ENCODE measurements around the gene EVC. TPM values are rescaled to one million over a fixed set of nuclear protein-coding genes. Genes with fewer than 3 reads are reported as not detected.

The EVC gene
- total RNA-seq, 2 donors from 2014 or later: 18.4 to 30.0 TPM

DNA sequence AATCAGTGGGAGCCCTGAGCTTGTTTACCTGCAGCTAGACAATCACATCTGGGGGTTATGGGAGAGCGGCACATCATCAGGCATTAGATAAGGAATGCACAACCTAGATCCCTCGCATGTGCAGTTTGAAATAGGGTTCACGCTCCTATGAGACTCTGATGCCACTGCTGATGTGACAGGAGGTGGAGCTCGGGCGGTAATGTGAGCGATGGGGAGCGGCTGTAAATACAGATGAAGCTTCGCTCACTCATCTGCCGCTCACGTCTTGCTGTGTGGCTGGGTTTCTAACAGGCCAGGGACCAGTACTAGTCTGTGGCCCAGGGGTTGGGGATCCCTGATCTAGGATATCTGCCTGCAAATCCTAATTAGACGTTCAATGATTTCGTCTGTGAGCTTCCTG lies 91.6 kb downstream of the EVC start:
- no peak for ATAC-seq
- no peaks in the 10 kb centered on the region for H3K27me3 ChIP-seq

DNA sequence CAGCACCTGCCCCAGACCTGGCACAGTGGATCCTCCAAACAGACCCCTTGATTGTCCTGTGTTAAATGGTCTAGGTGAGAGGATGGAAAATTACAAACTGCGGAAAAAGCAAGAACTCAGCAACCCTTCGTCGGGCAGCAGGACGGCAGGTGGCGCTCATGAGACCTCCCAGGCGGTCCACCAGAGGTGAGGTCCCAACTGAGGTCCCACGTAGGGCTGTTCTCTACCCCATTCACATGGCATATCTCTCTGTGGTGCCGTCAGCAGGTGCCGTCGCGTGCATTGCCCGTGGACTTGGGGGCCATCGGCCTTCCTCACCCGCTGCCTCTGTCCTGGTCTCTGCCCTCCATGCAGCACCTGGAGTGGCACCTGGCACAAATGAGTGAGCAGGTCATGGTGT lies 93.7 kb downstream of the EVC start:
- no peaks in the 10 kb centered on the region for H3K4me1 ChIP-seq
- H3K36me3 ChIP-seq (replicated peaks in 1 of 2; ENCODE audit: insufficient read depth in 1 of 2, low read depth in 2 of 2): peaks cover under 1 to 7% of the 10 kb centered on the region in 2 donors
- intact Hi-C loops (cut with DNase I): no loop called here
- 92 to 100% methylated on average over 7 to 14 of the region's 14 CpGs for WGBS, 2 donors
- H3K9me3 ChIP-seq: no peaks in the 10 kb centered on the region
- no peak for DNase-seq
- H3K27me3 ChIP-seq: no peaks in the 10 kb centered on the region
- ATAC-seq: no peak
- TF ChIP-seq, protein P1, sequence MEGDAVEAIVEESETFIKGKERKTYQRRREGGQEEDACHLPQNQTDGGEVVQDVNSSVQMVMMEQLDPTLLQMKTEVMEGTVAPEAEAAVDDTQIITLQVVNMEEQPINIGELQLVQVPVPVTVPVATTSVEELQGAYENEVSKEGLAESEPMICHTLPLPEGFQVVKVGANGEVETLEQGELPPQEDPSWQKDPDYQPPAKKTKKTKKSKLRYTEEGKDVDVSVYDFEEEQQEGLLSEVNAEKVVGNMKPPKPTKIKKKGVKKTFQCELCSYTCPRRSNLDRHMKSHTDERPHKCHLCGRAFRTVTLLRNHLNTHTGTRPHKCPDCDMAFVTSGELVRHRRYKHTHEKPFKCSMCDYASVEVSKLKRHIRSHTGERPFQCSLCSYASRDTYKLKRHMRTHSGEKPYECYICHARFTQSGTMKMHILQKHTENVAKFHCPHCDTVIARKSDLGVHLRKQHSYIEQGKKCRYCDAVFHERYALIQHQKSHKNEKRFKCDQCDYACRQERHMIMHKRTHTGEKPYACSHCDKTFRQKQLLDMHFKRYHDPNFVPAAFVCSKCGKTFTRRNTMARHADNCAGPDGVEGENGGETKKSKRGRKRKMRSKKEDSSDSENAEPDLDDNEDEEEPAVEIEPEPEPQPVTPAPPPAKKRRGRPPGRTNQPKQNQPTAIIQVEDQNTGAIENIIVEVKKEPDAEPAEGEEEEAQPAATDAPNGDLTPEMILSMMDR (IDR thresholded peaks at IDR 0.05): no peak
- TF ChIP-seq POLR2A (IDR thresholded peaks at IDR 0.05): no peak
- no peak overlapping the region for H3K27ac ChIP-seq
- H3K4me3 ChIP-seq: no peak overlapping the region

More for the DNA sequence above, 91.6 kb downstream of the EVC start:
- Histone ChIP-seq H3K4me1 (no peaks in the 10 kb centered on the region), H3K27ac (no peak overlapping the region), H3K4me3 (no peak overlapping the region), H3K9me3 (no peaks in the 10 kb centered on the region), H3K36me3 (replicated peaks in 1 of 2; ENCODE audit: insufficient read depth in 1 of 2, low read depth in 2 of 2) (no peaks in the 10 kb centered on the region)
- intact Hi-C loops (cut with DNase I): no loop called here
- DNase-seq: no peak
- WGBS, 2 donors: 88 to 95% methylated on average over 12 of the region's 12 CpGs
- no peak for TF ChIP-seq POLR2A (IDR thresholded peaks at IDR 0.05)
- TF ChIP-seq, protein P1 (IDR thresholded peaks at IDR 0.05): no peak

- H3K4me1 ChIP-seq: no peaks in the 10 kb centered on the region
- H3K9me3 ChIP-seq: no peaks in the 10 kb centered on the region
- TF ChIP-seq, protein P1 (IDR thresholded peaks at IDR 0.05): no peak
- no peak for ATAC-seq
- no peaks in the 10 kb centered on the region for H3K27me3 ChIP-seq
- H3K4me3 ChIP-seq: no peak overlapping the region
- H3K27ac ChIP-seq: no peak overlapping the region
- no peak for DNase-seq
- 90 to 100% methylated on average over 1 to 11 of the region's 11 CpGs for WGBS, 2 donors
- intact Hi-C loops (cut with DNase I): no loop called here
- H3K36me3 ChIP-seq (replicated peaks in 1 of 2; ENCODE audit: insufficient read depth in 1 of 2, low read depth in 2 of 2): peaks cover 7 to 8% of the 10 kb centered on the region in 2 donors
Observed at GRCh38 chr4:5805270-5805669, 94.3 kb downstream of the EVC start.

- H3K4me1 ChIP-seq: no peaks in the 10 kb centered on the region
- H3K27me3 ChIP-seq: no peaks in the 10 kb centered on the region
- ATAC-seq (no peak), DNase-seq (no peak)
- H3K27ac ChIP-seq: no peak overlapping the region
- intact Hi-C loops (cut with DNase I): no loop called here
- no peak overlapping the region for H3K4me3 ChIP-seq
- 86 to 88% methylated on average over 3 to 9 of the region's 10 CpGs for WGBS, 2 donors
- TF ChIP-seq, protein P1 (IDR thresholded peaks at IDR 0.05): no peak
- TF ChIP-seq POLR2A (IDR thresholded peaks at IDR 0.05): no peak
- H3K9me3 ChIP-seq: no peaks in the 10 kb centered on the region
- H3K36me3 ChIP-seq (replicated peaks in 1 of 2; ENCODE audit: insufficient read depth in 1 of 2, low read depth in 2 of 2): peaks cover 8% of the 10 kb centered on the region in 2 donors
Observed at GRCh38 chr4:5808081-5808741, 97.2 kb downstream of the EVC start.

DNA sequence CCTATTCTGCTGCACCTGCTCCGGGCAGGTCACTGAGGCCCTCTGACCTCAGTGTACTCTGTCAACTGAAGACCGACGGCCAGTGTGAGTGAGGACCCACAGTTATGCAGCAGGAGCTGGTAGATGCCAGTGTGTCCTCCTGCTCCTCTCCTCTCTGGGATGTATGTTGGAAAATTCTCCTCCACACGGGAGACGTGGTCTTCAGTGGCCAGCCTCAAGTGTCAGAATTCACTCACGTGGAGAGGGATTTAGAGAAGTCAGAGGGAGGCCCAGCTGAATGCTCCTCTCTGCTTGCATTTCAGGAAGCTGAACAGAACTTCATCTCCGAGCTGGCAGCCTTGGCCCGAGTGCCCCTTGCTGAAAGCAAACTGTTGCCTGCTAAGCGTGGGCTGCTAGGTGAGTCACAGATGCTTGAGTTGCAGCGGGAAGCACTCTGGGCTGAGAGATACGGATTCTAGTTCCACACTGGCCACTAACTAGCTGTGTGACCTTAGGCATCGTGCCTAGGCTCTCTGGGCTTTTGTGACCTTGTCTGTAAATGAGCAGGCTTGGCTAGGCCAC lies 98.3 kb downstream of the EVC start:
- ATAC-seq (no peak), DNase-seq (no peak)
- H3K36me3 ChIP-seq (replicated peaks in 1 of 2; ENCODE audit: insufficient read depth in 1 of 2, low read depth in 2 of 2): peaks cover 8% of the 10 kb centered on the region in 2 donors
- no peak for TF ChIP-seq POLR2A (IDR thresholded peaks at IDR 0.05)
- TF ChIP-seq, protein P1 (IDR thresholded peaks at IDR 0.05): no peak
- H3K4me3 ChIP-seq: no peak overlapping the region
- intact Hi-C loops (cut with DNase I): no loop called here
- H3K9me3 ChIP-seq: no peaks in the 10 kb centered on the region
- 85 to 89% methylated on average over 7 to 12 of the region's 12 CpGs for WGBS, 2 donors
- H3K27me3 ChIP-seq: no peaks in the 10 kb centered on the region
- H3K27ac ChIP-seq: no peak overlapping the region
- no peaks in the 10 kb centered on the region for H3K4me1 ChIP-seq
